C4-2B (cell line): ENCODE results near the gene HOXB1.

ENCODE experiments used
- ZFX ChIP-seq: fragments of 450-650 bp; IDR thresholded peaks from 2 replicates; pipeline ENCODE4 v1.6.1; 2017
- TF ChIP-seq, protein P1 (sequence below): fragments of 450-650 bp; conservative IDR thresholded peaks from 2 replicates; pipeline ENCODE4 v1.5.1; 2017; ENCODE audit warnings: mild to moderate bottlenecking

GRCh38 chr17:48513097-48513496, 17.7 kb downstream of the HOXB1 start:
- TF ChIP-seq, protein P1, sequence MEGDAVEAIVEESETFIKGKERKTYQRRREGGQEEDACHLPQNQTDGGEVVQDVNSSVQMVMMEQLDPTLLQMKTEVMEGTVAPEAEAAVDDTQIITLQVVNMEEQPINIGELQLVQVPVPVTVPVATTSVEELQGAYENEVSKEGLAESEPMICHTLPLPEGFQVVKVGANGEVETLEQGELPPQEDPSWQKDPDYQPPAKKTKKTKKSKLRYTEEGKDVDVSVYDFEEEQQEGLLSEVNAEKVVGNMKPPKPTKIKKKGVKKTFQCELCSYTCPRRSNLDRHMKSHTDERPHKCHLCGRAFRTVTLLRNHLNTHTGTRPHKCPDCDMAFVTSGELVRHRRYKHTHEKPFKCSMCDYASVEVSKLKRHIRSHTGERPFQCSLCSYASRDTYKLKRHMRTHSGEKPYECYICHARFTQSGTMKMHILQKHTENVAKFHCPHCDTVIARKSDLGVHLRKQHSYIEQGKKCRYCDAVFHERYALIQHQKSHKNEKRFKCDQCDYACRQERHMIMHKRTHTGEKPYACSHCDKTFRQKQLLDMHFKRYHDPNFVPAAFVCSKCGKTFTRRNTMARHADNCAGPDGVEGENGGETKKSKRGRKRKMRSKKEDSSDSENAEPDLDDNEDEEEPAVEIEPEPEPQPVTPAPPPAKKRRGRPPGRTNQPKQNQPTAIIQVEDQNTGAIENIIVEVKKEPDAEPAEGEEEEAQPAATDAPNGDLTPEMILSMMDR, result no peak
- no peak for TF ChIP-seq ZFX
